ENCODE data around the gene GLB1L2.

GLB1L2 gene

GRCh38 chr11:134374891-134375550 lies 43.2 kb downstream of the GLB1L2 start:
- no peaks in the 10 kb centered on the region for H3K4me1 ChIP-seq (ENCODE audit: insufficient read depth, low read length, severe bottlenecking)
- H3K79me2 ChIP-seq (ENCODE audit: insufficient read depth, low read length), result no peaks in the 10 kb centered on the region
- no peak overlapping the region for H3K4me2 ChIP-seq (ENCODE audit: low read length)
- no peaks in the 10 kb centered on the region for H3K9me3 ChIP-seq (ENCODE audit: low read length)
- no peaks in the 10 kb centered on the region for H4K20me1 ChIP-seq (ENCODE audit: insufficient read depth, low read length)
- no peaks in the 10 kb centered on the region for H3K9me2 ChIP-seq (ENCODE audit: low read depth, low read length)
- TF ChIP-seq EZH2 (IDR thresholded peaks at IDR 0.05; ENCODE audit: borderline replicate concordance, low read length) (no peak), CTCF (IDR thresholded peaks at IDR 0.05; ENCODE audit: low read length) (no peak)
- no peak overlapping the region for H3K4me3 ChIP-seq (ENCODE audit: low read depth, low read length, poor library complexity, severe bottlenecking)
- H3K9ac ChIP-seq (ENCODE audit: low read length), result no peak overlapping the region
- no peaks in the 10 kb centered on the region for H3F3A ChIP-seq (ENCODE audit: insufficient read depth, low read length)
- no peak overlapping the region for H2AFZ ChIP-seq (ENCODE audit: low read length)
- H3K27ac ChIP-seq (ENCODE audit: low read depth, low read length, poor library complexity, severe bottlenecking), result no peak overlapping the region
- no peaks in the 10 kb centered on the region for H3K27me3 ChIP-seq (ENCODE audit: insufficient read depth, low read length)
- H3K36me3 ChIP-seq (ENCODE audit: insufficient read depth, low read length), result no peaks in the 10 kb centered on the region

GRCh38 chr11:134376150-134376921 lies 44.5 kb downstream of the GLB1L2 start:
- Histone ChIP-seq H3K9ac (ENCODE audit: low read length) (no peak overlapping the region), H3K9me2 (ENCODE audit: low read depth, low read length) (no peaks in the 10 kb centered on the region), H2AFZ (ENCODE audit: low read length) (no peak overlapping the region), H4K20me1 (ENCODE audit: insufficient read depth, low read length) (no peaks in the 10 kb centered on the region), H3K27ac (ENCODE audit: low read depth, low read length, poor library complexity, severe bottlenecking) (no peak overlapping the region), H3K79me2 (ENCODE audit: insufficient read depth, low read length) (no peaks in the 10 kb centered on the region), H3K4me1 (ENCODE audit: insufficient read depth, low read length, severe bottlenecking) (no peaks in the 10 kb centered on the region), H3K27me3 (ENCODE audit: insufficient read depth, low read length) (no peaks in the 10 kb centered on the region), H3K4me2 (ENCODE audit: low read length) (no peak overlapping the region), H3F3A (ENCODE audit: insufficient read depth, low read length) (no peaks in the 10 kb centered on the region), H3K4me3 (ENCODE audit: low read depth, low read length, poor library complexity, severe bottlenecking) (no peak overlapping the region), H3K36me3 (ENCODE audit: insufficient read depth, low read length) (no peaks in the 10 kb centered on the region), H3K9me3 (ENCODE audit: low read length) (no peaks in the 10 kb centered on the region)
- TF ChIP-seq EZH2 (IDR thresholded peaks at IDR 0.05; ENCODE audit: borderline replicate concordance, low read length) (no peak), CTCF (IDR thresholded peaks at IDR 0.05; ENCODE audit: low read length) (no peak)

- H3K4me3 ChIP-seq (ENCODE audit: low read depth, low read length, poor library complexity, severe bottlenecking), result no peak overlapping the region
- no peaks in the 10 kb centered on the region for H3K79me2 ChIP-seq (ENCODE audit: insufficient read depth, low read length)
- H3K27me3 ChIP-seq (ENCODE audit: insufficient read depth, low read length), result no peaks in the 10 kb centered on the region
- H4K20me1 ChIP-seq (ENCODE audit: insufficient read depth, low read length), result no peaks in the 10 kb centered on the region
- no peak overlapping the region for H3K27ac ChIP-seq (ENCODE audit: low read depth, low read length, poor library complexity, severe bottlenecking)
- H3K4me2 ChIP-seq (ENCODE audit: low read length), result no peak overlapping the region
- no peaks in the 10 kb centered on the region for H3F3A ChIP-seq (ENCODE audit: insufficient read depth, low read length)
- no peaks in the 10 kb centered on the region for H3K9me3 ChIP-seq (ENCODE audit: low read length)
- TF ChIP-seq CTCF (IDR thresholded peaks at IDR 0.05; ENCODE audit: low read length) (no peak), EZH2 (IDR thresholded peaks at IDR 0.05; ENCODE audit: borderline replicate concordance, low read length) (no peak)
- H3K4me1 ChIP-seq (ENCODE audit: insufficient read depth, low read length, severe bottlenecking), result no peaks in the 10 kb centered on the region
- H3K9me2 ChIP-seq (ENCODE audit: low read depth, low read length), result no peaks in the 10 kb centered on the region
- no peak overlapping the region for H3K9ac ChIP-seq (ENCODE audit: low read length)
- no peaks in the 10 kb centered on the region for H3K36me3 ChIP-seq (ENCODE audit: insufficient read depth, low read length)
- H2AFZ ChIP-seq (ENCODE audit: low read length), result no peak overlapping the region
Measured at GRCh38 chr11:134377876-134378275, 46.1 kb downstream of the GLB1L2 start.
